GM21360 (cell line): Measurements from ENCODE around the gene KCND3.
"Not testable (repeated sequence)": the region's sequence is repeated elsewhere in the genome, so short reads cannot be mapped to it uniquely, and the experiment has no call there.

Experiments used
- ATAC-seq: cut with Tn5 transposase; IDR thresholded peaks from one replicate; pipeline ENCODE4 v1.9.1; 2021; ENCODE audit warnings: mild to moderate bottlenecking, moderate library complexity; ENCODE audit not compliant: unreplicated experiment

Gene KCND3

DNA sequence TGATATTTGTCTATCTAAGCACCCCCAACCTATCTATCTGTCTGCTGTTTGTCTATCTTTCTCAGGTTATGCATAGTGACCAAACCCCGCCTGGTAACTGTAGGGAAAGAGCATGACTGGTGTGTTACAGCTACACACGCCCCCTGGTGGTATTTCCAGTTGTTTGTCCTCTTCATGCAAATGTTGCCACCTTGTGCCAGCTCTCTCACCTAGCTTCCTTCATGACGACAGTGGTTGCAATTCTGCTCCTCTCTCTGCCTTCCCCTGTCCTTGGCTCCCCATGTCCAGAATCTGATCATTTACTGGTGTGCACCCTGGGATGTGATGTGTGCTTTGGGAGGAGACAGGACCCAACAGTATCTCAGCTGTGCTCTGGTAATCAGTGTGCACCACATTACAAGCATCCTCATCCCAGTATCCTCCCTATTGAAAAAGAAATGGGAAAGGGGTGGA, 242.2 kb downstream of the KCND3 start:
- no peak for ATAC-seq

DNA sequence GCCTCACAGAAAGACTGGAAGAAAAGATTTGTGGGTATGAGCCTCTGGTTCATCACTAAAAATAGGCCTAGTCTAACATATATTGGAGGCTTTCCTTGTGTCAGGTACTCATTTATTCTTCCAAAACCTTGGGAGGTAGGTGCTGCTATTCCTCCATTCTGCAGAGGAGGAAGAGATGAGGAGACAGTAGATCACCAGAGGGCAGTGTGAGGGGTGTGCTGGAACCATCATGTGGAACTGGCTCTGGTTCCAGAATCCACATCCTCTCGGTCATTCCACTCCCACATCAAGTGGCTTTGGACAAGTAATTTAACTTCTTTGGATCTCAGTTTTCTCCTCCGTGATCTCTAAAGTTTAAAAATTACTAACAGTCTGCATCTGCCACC, 242.9 kb downstream of the KCND3 start:
- ATAC-seq = no peak

DNA sequence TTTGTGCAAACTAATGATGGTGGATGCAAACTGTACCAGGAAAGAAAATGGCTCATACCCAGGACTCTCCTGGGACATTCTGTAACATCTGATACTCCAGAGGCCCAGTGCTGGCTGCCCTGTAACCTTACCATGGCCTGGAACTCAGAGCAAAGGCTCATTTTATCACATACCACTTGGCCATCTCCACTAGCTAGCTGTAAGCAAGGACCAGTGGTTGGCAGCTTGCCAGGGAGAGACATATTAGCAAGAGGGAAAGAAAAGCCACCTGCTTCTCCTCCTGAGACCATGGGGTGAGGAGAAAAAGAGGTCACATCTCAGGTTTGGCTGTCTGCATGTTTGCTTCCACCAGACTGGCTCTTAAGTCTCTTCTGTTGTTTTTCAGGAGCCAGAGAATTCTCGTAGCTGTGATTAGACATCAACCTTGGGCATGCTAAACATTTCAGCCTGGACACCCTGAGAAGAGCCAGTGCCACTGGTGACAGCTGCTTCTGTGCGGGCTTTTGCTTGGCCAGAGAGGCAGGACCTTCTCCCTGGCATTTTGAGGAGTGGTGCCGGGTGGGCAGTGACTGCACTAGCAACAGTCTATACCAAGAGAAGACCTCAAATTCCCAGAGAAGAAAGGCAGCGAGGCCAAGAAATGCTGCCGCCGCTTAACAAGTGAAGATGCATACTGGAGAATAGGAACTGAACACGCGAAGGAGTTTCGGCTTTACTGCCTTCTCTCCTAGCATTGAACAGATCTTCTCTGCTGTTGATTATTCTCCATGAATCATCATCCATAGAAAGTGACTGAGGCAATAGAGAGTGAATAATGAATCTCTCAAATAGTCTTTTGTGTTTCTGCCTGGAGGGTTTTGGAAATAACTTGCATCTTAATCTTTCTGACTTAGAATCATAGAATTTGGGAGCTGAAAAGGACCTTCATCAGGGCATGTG, 243.5 kb downstream of the KCND3 start:
- no peak for ATAC-seq

DNA sequence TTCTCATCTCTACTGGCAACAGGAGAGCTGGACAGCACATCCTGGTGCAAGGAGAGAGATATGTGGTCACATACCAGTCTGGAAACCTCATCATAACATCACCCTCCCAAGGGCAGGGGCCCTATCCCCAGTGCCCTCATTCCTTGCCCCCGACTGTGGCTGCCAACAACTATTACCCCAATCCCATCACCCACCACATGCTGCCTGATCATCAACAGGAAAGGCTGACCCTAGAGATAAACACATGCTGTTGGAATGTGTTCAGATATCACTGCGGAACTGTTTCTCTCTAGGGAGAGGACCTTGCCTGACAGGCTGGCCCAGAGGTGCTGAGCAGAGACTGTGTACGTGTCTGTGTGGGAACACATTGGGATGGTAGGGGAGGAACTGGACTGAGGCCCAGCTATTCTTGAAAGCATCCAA, 245.8 kb downstream of the KCND3 start:
- no peak for ATAC-seq

DNA sequence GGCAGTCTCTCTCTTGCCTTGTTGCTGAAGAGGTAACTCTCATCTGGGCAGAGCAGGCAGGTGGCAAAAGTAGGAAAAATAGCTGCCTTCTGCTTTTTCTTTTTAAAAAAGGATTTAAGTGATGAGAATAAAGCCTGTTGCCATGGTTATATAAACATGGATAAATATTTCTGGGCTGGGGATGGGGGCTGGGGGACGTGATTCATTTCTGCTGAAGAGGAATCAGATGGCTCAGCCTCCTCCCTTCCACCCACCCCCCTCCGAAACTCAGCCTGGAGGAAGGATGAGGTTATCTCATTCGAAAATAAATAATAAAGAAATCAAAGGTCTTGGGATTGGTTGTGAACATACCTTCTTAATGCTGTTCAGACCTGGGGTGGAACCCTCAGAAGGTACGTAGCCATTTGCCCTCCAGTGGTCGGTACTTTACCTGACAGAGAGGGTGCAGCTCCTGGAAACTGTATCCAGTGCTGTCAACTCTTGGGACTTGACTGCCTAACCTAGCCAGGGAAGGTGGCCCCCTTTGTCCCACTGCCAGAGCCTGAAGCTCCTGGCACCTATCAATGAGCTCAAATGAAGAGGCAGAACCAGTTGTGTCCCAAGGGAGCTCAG, 246.4 kb downstream of the KCND3 start:
- ATAC-seq = no peak

DNA sequence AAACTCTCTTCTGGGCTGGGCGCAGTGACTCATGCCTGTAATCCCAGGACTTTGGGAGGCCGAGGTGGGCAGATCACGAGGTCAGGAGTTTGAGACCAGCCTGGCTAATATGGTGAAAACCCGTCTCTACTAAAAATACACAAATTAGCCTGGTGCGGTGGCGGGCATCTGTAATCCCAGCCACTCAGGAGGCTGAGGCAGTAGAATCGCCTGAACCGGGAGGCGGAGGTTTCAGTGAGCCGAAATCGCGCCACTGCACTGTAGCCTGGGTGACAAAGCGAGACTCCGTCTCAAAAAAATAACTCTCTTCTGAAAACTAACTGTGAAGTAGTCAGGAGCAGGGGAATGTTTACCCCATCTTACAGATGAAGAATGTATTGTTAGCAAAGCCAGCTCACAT, 247.2 kb downstream of the KCND3 start:
- not testable (repeated sequence) for ATAC-seq

DNA sequence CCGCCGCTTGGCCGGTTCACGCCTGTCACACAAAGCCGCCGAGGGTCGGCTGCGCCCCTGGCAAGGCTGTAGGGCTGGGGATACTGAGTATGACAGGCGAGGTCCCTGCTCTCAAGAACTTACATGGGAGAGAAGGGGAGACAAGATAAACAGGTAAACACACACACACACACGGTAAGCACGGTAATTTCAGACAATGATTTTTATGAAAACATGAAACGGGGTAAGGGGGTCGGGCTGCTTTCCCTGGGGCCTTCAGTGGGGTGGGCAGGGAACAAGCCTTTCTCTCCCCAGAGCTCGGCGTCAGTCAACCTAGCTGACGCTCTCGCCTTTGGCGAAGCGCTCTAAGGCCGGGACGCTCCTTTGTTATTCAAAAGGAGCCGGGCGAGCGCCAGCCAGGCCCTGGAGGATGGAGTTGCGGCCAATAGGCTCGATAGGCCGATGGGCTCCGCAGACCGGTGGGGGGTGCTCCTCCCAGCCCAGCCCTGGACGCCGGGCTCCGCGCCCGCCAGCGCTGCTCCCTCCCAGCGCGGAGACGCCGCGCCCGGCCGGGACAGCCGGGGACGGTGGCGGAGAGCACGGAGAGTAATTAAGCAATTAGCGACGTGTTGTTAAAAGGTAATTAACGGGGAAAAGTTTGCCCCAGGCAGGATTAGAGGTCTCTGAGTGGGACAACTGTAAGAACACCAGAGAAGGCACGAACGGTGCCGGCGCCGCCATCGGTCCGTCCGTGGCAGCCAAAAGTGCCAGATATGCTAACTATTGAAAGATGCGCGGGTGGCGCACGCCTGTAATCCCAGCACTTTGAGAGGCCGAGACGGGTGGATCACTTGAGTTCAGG, 249.3 kb downstream of the KCND3 start:
- no peak for ATAC-seq

DNA sequence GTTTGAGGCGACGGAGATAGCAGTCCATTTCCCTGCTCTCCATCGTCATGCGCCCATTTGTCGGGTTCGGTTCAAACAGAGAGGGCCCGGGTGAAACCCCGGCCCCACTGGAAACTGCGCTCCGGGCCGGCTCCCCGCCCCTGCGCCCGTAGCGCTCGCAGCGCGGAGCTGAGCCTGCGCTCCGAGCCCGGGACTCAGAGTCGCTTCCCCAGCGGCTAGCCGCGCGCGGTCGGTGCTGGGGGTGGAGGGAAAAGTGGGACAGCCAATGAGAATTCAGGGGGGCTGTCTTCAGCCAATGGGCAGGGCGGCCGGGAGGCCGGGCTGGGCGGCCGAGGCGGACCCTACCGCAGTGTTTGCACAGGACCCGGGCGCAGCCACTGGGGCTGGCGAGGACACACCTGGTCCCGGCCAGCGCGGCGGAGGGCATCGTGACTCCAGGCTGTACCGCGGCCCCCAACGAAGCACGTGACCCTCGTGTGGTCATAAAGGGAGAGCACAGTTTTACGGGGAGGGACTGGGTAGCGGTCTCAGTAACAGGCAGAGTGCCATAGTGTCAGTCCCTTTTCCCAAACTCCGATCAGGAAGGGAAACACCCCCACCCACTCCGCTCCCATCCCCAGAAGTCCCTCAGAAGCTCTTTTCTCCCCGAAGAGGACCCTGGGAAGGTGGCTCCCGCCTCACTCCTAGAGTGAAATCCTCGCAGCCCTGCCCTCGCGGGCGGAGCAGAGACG, 250.1 kb downstream of the KCND3 start, which contains the start of gene INKA2:
TSS of gene INKA2 (minus strand) at position 202 of the 731 bp plus-strand sequence. CDS start at position 49, 153 bp downstream.
- ATAC-seq = peak; percentile 83

DNA sequence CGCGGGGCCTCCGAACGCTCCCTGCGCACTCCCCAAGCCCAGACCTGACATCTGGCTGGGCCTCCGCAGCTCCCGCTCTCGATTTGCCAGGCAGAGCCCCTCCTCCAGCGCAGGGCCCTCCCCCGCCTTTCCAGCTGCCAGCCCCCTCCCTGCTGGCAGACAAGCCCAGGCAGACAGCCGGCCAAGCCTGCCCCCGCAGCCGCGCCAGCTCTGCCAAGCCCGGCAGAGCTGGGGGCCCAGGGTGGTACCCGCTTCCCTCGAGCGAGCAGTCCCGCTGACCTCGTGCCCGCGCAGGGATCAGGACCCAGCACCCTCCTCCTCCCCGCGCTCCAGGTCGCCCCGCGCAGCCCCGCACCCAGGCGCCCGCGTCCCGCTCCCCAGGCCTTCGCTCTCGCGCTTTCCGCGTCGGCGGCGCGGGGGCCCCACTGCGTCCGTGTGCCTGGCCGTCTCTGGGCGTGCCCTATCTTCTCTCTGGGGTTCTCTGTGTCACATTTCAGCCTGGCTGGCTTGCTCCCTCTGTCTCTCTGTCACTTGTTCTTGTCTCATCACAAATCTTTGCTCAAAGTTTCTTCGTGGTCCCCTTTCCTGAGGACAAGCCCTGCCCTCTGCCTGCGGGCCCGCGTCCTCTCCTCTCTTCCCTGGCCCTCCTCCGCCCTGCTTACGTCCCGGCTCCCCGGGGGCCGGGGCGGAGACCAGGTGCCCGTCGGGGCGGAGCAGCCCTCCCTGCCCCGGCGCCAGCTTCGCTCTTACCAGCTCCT, 250.9 kb downstream of the KCND3 start:
- peak; percentile 35 for ATAC-seq

DNA sequence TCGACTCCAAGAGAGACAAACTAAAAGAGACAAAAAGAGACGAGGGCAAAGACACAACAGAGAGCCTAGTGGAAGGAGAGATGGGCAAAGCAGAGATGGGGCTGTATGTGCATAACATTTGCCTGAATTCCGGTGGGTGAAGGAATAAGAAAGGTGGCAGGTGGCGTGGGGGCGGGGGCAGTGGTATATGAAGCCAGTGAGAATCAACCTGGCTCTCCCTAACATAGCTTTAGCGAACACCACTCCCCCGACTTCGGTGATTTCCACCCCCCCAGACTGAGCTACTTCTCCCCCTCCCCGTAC, 251.4 kb downstream of the KCND3 start:
- ATAC-seq = no peak

DNA sequence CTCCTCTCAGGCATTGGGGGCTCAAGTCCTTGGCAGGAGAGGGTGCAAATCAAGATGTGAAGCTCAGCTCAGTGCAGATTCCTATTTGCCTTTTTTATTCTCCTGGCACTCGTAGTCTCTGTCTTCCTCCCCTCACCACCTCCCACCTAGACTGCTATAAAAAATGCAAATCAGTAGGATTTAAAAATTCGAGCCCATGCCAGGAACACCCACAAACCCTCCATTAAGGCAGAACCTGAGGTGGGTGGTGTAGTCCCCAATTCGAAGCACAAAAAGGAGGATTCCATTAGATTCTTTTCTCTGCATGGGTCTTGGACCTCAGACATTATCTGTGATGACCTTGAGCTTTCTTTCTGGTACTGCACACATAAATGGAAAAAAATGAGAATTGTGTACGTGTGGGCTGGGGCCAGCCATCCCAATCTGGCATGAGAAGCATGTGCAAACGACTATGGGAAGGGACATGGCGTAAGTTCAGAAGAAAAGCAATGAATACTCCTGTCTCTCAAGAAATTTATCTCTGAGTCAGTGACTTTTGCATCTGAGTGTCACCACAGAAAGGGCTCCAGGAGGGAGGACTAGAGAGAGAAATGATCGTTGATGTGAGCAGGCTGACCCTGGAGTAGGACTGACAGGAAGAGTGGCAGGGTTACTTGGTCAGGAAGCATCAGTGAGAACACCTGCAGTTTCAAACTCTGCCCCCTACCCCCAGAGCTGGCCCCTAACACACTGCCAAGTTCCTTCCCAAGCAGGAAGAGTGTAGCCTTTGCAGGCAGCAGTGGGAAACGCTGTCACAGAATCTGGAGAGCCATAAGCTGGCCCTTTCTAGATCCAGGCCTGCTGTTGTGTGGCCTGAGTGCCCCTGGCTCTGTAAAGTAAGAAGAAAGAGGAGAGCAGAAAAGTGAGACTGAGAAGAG, 252.0 kb downstream of the KCND3 start:
- no peak for ATAC-seq

DNA sequence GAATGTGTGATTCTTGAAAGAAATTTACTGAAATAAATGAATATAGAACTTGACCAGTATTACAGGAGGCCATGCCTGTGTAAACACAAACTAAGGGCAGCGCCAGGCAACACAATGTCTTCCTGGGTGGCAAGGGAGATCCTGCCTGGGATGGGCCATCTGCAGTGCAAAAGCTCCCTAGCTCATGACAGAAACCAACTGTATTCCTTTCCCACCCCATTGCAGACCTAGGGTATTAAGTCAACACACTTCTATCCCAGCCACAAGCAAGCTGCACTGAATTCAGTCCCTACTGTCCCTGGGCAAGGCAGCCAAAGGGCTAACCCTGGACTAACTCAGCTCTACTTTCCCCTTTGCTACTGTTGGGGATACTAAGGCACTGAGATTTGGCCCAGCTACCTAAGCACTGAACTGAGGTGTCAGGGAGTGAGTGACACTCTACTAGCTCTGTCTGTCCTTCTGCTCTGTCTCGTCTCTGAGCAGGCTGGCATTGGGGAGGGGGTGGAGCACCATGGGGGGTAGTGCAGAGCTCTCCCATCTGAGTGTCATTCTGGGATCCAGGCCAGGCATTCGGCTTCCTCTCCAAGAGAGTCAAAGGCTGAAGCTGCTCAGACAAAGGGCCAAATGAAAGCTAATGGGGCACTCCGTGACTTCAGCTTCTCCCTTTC, 252.8 kb downstream of the KCND3 start:
- ATAC-seq = no peak

DNA sequence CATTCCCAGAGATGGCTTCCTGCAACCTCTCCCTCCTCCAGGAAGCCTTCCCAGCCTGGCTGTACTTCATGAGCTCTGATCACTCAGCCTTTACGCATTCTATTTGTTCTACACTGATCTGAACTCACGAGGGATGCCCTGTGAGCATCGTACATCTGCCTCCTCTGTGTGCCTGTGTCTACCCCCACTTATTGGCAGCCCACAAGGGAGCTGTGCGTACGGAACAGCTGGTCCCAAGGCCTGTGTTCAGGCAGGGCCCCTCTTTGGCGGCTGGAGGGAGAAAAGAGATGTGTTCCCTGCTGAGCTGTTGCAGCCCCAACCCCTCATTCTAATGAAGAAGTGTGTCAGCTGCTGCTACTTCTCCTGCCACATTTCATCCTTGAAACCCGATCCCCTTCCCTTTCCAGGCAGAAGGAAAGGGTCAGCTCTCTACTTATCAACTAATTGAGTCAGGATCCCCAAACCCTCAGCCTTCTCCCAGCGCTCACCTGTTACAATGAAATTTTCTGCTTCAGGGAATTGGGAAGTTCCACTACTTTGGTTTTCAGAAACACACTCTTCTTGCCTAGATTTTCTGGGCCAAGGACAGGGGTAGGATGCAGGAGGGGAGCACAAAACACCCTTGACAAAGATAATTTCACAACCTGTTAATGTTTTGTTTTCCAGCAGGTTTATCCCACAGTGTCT, 253.5 kb downstream of the KCND3 start:
- no peak for ATAC-seq

DNA sequence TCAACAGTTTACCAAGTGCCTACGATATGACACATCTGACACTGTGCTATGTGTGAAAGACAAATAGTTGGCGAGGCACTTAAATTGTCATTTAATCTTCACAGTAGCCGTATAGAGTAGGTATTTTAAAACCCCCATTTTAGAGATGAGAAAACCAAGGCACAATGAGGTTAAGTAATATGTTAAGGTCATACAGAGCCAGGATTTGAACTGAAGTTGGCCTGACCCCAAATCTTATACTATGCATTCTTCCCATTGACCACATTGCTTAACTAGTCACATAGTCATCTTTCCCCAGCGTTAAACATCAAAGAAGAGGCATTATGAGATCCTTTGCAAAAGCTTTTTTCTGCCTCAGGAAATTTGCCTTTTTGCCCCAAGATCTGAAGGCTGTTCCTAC, 254.1 kb downstream of the KCND3 start:
- ATAC-seq = no peak

DNA sequence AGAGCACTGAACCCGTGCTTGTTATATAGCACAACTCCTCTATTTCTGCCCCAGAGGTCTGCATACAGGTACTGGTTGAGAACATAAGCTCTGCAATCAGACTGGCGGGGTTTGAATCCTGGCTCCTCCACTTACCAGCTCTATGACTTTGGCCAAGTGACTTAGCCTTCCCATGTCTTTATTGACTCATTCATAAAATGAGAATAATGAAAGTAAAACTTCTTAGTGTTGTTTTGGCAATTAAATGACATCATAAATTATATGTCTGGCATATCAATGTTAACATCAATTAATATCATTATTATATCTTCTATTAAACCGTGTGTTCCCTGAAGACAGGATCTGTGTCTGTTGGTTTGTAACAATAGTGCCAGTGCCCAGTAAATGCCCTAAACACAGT, 254.6 kb downstream of the KCND3 start:
- no peak for ATAC-seq

DNA sequence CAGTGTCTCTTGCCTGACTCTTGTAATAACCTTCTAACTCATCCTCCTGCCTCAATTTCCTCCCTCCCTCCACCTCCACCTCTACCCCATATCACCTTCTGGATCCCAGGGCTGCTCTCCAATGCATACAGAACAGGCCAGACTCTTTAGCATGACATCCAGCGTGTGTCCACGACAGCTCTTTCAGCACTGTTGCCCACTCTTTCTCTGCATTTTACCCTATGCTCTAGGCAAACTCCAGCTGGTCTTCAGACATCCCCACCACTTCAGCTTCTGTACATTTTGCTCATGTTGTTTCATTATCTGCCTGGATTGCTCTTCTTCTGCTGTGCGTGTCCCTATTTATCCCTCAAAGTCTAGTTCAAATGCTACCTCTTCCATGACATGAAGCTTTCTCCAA, 255.0 kb downstream of the KCND3 start:
- ATAC-seq = no peak

DNA sequence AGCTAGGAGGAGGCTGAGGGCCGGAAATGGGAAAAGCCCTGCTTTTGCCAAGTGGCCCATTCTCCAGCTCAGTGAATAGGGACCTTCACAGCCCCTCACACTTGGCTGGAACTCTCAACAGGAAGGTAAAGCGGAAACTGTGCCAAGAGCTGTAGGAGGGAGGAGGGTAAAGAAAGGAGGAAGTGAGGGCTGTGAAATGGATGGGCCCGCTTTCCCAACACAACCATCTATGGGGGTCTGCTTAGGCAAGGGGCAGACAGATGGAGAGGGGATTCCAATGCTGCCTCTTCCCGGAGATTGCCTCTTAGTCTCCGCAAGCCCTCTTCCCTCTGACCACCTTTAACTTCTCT, 255.5 kb downstream of the KCND3 start:
- no peak for ATAC-seq
